ENCODE measurements around the gene FILIP1L. TPM values are rescaled to one million over a fixed set of nuclear protein-coding genes. Genes with fewer than 3 reads are reported as not detected.

The FILIP1L gene
- total RNA-seq, 2 donors from 2014 or later = 0.19 TPM; not detected in 1

GRCh38 chr3:99858469-99858868 lies 255.8 kb downstream of the FILIP1L start:
- no peaks in the 10 kb centered on the region for H3K9me3 Mint-ChIP-seq
- DNase-seq (ENCODE audit: low spot score) (no peak), ATAC-seq (no peak)
- H3K4me3 Mint-ChIP-seq = no peak overlapping the region
- H3K36me3 Mint-ChIP-seq = no peaks in the 10 kb centered on the region
- peaks cover 0 to under 1% of the 10 kb centered on the region in 2 donors for H3K4me1 Mint-ChIP-seq (ENCODE audit: low read depth in 2 of 2)
- H3K27ac Mint-ChIP-seq = no peak overlapping the region
- no peaks in the 10 kb centered on the region for H3K27me3 Mint-ChIP-seq

DNA sequence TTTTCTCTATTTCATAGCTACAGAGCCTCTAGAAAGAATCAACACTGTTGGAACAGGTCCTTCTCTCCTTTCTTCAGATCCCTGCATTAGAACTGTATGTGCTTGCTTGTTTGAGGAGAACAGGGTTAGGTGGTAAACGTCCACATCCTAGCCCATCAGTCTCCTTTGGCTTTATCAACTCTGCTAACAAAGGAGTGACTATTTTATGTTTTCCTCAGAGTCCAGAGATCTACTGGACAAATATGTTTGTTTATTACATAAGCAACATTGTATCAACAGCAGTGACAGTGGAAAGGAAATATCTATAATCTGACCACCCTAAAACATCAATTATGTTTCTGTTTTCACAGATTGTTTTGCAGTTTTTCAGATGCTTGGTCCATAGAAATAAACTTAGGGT lies 257.0 kb downstream of the FILIP1L start:
- Mint-ChIP-seq H3K4me1 (ENCODE audit: low read depth in 2 of 2) (no peaks in the 10 kb centered on the region), H3K27me3 (no peaks in the 10 kb centered on the region), H3K4me3 (no peak overlapping the region), H3K27ac (no peak overlapping the region), H3K9me3 (no peaks in the 10 kb centered on the region), H3K36me3 (no peaks in the 10 kb centered on the region)
- ATAC-seq = no peak
- DNase-seq (ENCODE audit: low spot score) = no peak

- no peaks in the 10 kb centered on the region for H3K4me1 Mint-ChIP-seq (ENCODE audit: low read depth in 2 of 2)
- ATAC-seq = peak in 1 of 2 donors; percentile 79
Observed at GRCh38 chr3:99856437-99857220, 257.7 kb downstream of the FILIP1L start.

GRCh38 chr3:99855900-99856299 lies 258.4 kb downstream of the FILIP1L start:
- Mint-ChIP-seq H3K27ac (no peak overlapping the region), H3K9me3 (no peaks in the 10 kb centered on the region), H3K4me1 (ENCODE audit: low read depth in 2 of 2) (no peaks in the 10 kb centered on the region), H3K4me3 (no peak overlapping the region), H3K36me3 (no peaks in the 10 kb centered on the region), H3K27me3 (no peaks in the 10 kb centered on the region)
- DNase-seq (ENCODE audit: low spot score) (no peak), ATAC-seq (no peak)

More at GRCh38 chr3:99856437-99857220, 257.7 kb downstream of the FILIP1L start:
- no peak overlapping the region for H3K27ac Mint-ChIP-seq
- no peak for DNase-seq (ENCODE audit: low spot score)
- H3K36me3 Mint-ChIP-seq = no peaks in the 10 kb centered on the region
- no peaks in the 10 kb centered on the region for H3K9me3 Mint-ChIP-seq
- H3K4me3 Mint-ChIP-seq = no peak overlapping the region
- no peaks in the 10 kb centered on the region for H3K27me3 Mint-ChIP-seq

- no peaks in the 10 kb centered on the region for H3K36me3 Mint-ChIP-seq
- ATAC-seq (no peak), DNase-seq (ENCODE audit: low spot score) (no peak)
- H3K9me3 Mint-ChIP-seq = no peaks in the 10 kb centered on the region
- H3K27ac Mint-ChIP-seq = no peak overlapping the region
- no peaks in the 10 kb centered on the region for H3K4me1 Mint-ChIP-seq (ENCODE audit: low read depth in 2 of 2)
- no peaks in the 10 kb centered on the region for H3K27me3 Mint-ChIP-seq
- H3K4me3 Mint-ChIP-seq = no peak overlapping the region
Observed at GRCh38 chr3:99854756-99855298, 259.5 kb downstream of the FILIP1L start.

DNA sequence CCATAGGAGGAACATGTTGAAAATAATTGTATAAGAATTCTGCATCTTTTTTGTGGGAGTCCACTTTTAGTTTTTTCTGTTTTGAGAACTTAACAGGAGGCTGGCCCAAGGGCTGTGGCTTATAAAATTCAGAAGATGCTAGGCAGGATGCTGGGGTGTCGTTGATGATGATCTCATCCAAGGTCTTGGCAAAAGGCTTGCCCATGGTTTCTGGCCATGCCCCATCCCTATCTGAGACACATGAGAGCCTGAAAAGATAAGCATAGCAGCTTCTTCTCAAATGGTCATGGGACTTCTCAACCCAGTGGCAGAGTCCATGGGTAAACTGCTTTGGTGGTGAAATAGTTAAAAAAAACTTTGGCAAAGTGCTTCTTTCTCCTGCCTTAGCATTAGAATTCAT lies 261.4 kb downstream of the FILIP1L start:
- Mint-ChIP-seq H3K27me3 (no peaks in the 10 kb centered on the region), H3K4me1 (ENCODE audit: low read depth in 2 of 2) (no peaks in the 10 kb centered on the region), H3K4me3 (no peak overlapping the region), H3K9me3 (no peaks in the 10 kb centered on the region), H3K36me3 (no peaks in the 10 kb centered on the region), H3K27ac (no peak overlapping the region)
- ATAC-seq = no peak
- DNase-seq (ENCODE audit: low spot score) = no peak

DNA sequence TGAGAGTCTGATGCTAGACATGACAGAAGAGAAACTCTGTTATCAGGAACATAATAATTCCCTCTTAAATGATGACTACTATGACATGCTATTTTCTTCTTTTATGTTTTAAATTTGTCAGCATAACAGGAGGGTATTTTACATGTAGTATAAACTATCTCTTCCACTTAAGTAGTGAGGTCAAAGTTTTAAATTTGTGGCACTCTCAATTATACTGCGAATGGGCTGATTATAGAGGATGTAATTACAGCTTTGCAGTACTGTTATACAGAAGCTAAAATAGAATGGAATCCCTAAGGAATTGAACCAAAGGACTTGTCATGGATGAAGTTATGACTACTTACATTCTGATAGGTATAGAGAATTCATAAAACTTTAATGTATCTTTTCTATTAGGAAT lies 262.3 kb downstream of the FILIP1L start:
- H3K27ac Mint-ChIP-seq = no peak overlapping the region
- H3K9me3 Mint-ChIP-seq = no peaks in the 10 kb centered on the region
- no peak for ATAC-seq

GRCh38 chr3:99850608-99851007 lies 263.7 kb downstream of the FILIP1L start:
- no peaks in the 10 kb centered on the region for H3K4me1 Mint-ChIP-seq (ENCODE audit: low read depth in 2 of 2)
- H3K36me3 Mint-ChIP-seq = no peaks in the 10 kb centered on the region
- H3K4me3 Mint-ChIP-seq = no peak overlapping the region
- no peak for DNase-seq (ENCODE audit: low spot score)
- H3K27me3 Mint-ChIP-seq = no peaks in the 10 kb centered on the region
- H3K9me3 Mint-ChIP-seq = no peaks in the 10 kb centered on the region
- ATAC-seq = no peak
- no peak overlapping the region for H3K27ac Mint-ChIP-seq

More for the DNA sequence above, 262.3 kb downstream of the FILIP1L start:
- no peaks in the 10 kb centered on the region for H3K27me3 Mint-ChIP-seq
- DNase-seq (ENCODE audit: low spot score) = no peak
- no peaks in the 10 kb centered on the region for H3K4me1 Mint-ChIP-seq (ENCODE audit: low read depth in 2 of 2)
- H3K36me3 Mint-ChIP-seq = no peaks in the 10 kb centered on the region
- no peak overlapping the region for H3K4me3 Mint-ChIP-seq

DNA sequence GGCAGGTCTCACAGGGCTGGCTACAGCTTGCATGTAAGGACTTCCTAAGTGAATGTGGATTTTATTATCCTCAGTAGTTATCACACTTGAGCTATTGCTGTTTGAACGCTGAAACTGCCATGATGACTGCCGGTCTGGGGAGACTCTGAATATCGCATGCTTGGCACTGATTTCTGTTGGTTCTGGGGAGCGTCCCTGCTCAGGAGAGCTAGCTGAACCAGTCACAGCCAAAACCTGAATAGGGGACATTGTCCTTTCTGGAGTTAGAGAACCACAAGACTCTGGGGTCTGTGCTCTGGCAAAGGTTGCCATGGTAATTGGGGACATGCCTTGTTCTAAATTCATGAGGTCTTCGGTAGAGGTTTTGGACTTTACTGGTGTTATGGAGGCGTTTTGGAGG lies 265.9 kb downstream of the FILIP1L start:
- Mint-ChIP-seq H3K4me1 (ENCODE audit: low read depth in 2 of 2) (no peaks in the 10 kb centered on the region), H3K9me3 (no peaks in the 10 kb centered on the region), H3K4me3 (no peak overlapping the region), H3K27ac (no peak overlapping the region), H3K27me3 (no peaks in the 10 kb centered on the region), H3K36me3 (no peaks in the 10 kb centered on the region)
- ATAC-seq (no peak), DNase-seq (ENCODE audit: low spot score) (no peak)

- no peak overlapping the region for H3K27ac Mint-ChIP-seq
- ATAC-seq = no peak
- DNase-seq (ENCODE audit: low spot score) = no peak
- no peaks in the 10 kb centered on the region for H3K9me3 Mint-ChIP-seq
- no peaks in the 10 kb centered on the region for H3K27me3 Mint-ChIP-seq
- H3K36me3 Mint-ChIP-seq = no peaks in the 10 kb centered on the region
- no peak overlapping the region for H3K4me3 Mint-ChIP-seq
- peaks cover 0 to 2% of the 10 kb centered on the region in 2 donors for H3K4me1 Mint-ChIP-seq (ENCODE audit: low read depth in 2 of 2)
Observed at GRCh38 chr3:99846477-99847160, 267.7 kb downstream of the FILIP1L start.

GRCh38 chr3:99845999-99846398 lies 268.3 kb downstream of the FILIP1L start:
- H3K9me3 Mint-ChIP-seq = no peaks in the 10 kb centered on the region
- no peak overlapping the region for H3K4me3 Mint-ChIP-seq
- no peak for DNase-seq (ENCODE audit: low spot score)
- H3K27me3 Mint-ChIP-seq = no peaks in the 10 kb centered on the region
- H3K27ac Mint-ChIP-seq = no peak overlapping the region
- no peaks in the 10 kb centered on the region for H3K36me3 Mint-ChIP-seq
- ATAC-seq = no peak
- H3K4me1 Mint-ChIP-seq (ENCODE audit: low read depth in 2 of 2) = peaks cover 0 to 2% of the 10 kb centered on the region in 2 donors

DNA sequence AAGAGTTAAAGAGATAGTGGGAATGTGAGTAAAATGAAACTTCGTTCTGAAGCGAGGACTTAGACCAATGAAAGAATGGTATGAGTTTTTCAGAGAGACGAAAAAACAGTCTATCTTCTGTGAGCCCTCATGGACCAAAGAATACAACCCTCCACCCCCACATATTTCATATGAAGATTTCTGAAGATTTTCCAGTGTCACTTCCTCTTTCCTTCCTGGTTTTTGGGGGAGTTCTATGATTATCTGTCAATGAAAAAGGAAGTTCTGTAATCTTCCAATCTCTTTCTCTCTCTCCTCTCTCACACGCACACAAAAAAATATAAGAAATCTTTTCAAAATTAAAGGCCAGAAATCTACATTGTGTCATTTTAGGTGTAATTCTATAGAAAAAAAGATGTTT lies 269.0 kb downstream of the FILIP1L start:
- no peaks in the 10 kb centered on the region for H3K27me3 Mint-ChIP-seq
- H3K4me3 Mint-ChIP-seq = no peak overlapping the region
- no peaks in the 10 kb centered on the region for H3K36me3 Mint-ChIP-seq
- DNase-seq (ENCODE audit: low spot score) (no peak), ATAC-seq (no peak)
- H3K27ac Mint-ChIP-seq = no peak overlapping the region
- H3K9me3 Mint-ChIP-seq = no peaks in the 10 kb centered on the region
- H3K4me1 Mint-ChIP-seq (ENCODE audit: low read depth in 2 of 2) = peaks cover 0 to 2% of the 10 kb centered on the region in 2 donors

DNA sequence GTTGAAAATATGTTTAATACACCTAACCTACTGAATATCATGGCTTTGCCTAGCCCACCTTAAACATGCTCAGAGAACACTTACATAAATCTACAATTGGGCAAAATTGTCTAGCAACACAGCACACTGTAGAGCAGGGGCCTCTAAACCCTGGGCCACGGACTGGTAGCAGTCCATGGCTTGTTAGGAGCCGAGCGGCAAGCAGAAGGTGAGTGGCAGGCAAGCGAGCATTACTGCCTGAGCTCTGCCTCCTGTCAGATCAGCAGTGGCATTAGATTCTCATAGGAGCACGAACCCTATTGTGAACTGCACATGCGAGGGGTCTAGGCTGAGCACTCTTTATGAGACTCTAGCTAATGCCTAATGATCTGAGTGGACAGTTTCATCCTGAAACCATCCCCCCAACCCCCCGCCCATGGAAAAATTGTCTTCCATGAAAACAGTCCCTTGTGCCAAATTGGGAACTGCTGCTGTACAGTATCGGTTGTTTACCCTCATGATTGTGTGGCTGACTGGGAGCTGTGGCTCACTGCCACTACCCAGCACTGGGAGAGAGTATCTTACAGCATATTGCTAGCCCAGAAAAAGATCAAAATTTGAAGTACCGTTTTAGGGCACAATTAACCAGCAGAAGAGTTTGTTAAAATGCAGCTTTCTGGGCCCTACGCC lies 270.6 kb downstream of the FILIP1L start:
- Mint-ChIP-seq H3K4me3 (no peak overlapping the region), H3K27ac (no peak overlapping the region), H3K4me1 (ENCODE audit: low read depth in 2 of 2) (peaks cover 0 to 2% of the 10 kb centered on the region in 2 donors), H3K36me3 (no peaks in the 10 kb centered on the region), H3K27me3 (no peaks in the 10 kb centered on the region), H3K9me3 (no peaks in the 10 kb centered on the region)
- DNase-seq (ENCODE audit: low spot score) (no peak), ATAC-seq (no peak)
